SK-N-MC (cell line): Measurements from ENCODE around the gene CTSD.
"Not testable (repeated sequence)": the region's sequence is repeated elsewhere in the genome, so short reads cannot be mapped to it uniquely, and the experiment has no call there.

Experiments used
- DNase-seq: peaks from one replicate; pipeline ENCODE4 v3.0.0-alpha.2; 2011; ENCODE audit warnings: low read depth, low spot score
- H3K27ac ChIP-seq: fragments of 200-600 bp; sonication (generic); 2 replicates; pipeline ENCODE4 v1.5.1; 2016; ENCODE audit warnings: mixed run types
- H3K36me3 ChIP-seq: fragments of 200-600 bp; sonication (generic); 2 replicates; pipeline ENCODE4 v1.6.1; 2017; ENCODE audit warnings: antibody characterized with exemption, low read length, mixed read lengths; ENCODE audit not compliant: insufficient read depth
- H3K4me3 ChIP-seq: fragments of 200-600 bp; sonication (generic); 2 replicates; pipeline ENCODE4 v1.5.1; 2016
- H3K9ac ChIP-seq: fragments of 200-600 bp; sonication (generic); 2 replicates; pipeline ENCODE4 v1.8.0; 2017; ENCODE audit warnings: mixed run types, mixed read lengths; ENCODE audit not compliant: insufficient read length
- H3K9me3 ChIP-seq: fragments of 200-600 bp; sonication (generic); 2 replicates; pipeline ENCODE4 v1.6.1; 2017; ENCODE audit warnings: low read depth, mild to moderate bottlenecking, antibody characterized with exemption, low read length, moderate library complexity, mixed read lengths
- EZH2 ChIP-seq: fragments of 200-600 bp; sonication (generic); IDR thresholded peaks from one replicate; pipeline ENCODE4 v1.6.1; 2017; ENCODE audit warnings: antibody characterized with exemption
- FOXP2 ChIP-seq: optimal IDR thresholded peaks from 2 replicates; pipeline ENCODE3; 2011; ENCODE audit warnings: mild to moderate bottlenecking, moderate library complexity; ENCODE audit not compliant: insufficient read depth; ENCODE audit errors: extremely low read length, control extremely low read depth
- POLR2AphosphoS5 ChIP-seq: IDR thresholded peaks from 2 replicates; pipeline ENCODE4 v1.6.1; 2012; ENCODE audit warnings: mild to moderate bottlenecking, low read depth, low read length, borderline replicate concordance

CTSD gene

GRCh38 chr11:1772270-1773130 lies 8.8 kb upstream of the CTSD start:
- Histone ChIP-seq H3K4me3 (no peak overlapping the region), H3K36me3 (no peaks in the 10 kb centered on the region), H3K27ac (no peak overlapping the region), H3K9me3 (no peaks in the 10 kb centered on the region), H3K9ac (no peak overlapping the region)
- no peak for DNase-seq
- TF ChIP-seq FOXP2 (no peak), POLR2AphosphoS5 (no peak)

DNA sequence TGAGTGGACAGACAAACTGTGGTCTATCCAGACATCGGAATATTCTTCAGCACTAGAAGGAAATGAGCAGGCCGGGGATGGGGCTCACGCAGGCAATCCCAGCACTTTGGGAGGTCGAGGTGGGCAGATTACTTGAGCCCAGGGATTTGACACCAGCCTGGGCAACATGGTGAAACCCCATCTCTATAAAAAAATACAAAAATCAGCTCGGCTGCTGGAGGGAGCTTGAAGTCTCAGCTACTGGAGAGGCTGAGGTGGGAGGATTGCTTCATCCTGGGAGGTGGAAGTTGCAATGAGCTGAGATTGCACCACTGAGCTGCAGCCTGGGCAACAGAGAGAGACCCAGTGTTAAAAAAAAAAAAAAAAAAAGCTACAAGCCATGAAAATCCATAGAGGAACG lies 8.0 kb upstream of the CTSD start:
- Histone ChIP-seq H3K9ac (no peak overlapping the region), H3K9me3 (no peaks in the 10 kb centered on the region), H3K36me3 (no peaks in the 10 kb centered on the region), H3K27ac (no peak overlapping the region), H3K4me3 (no peak overlapping the region)
- no peak for DNase-seq
- TF ChIP-seq EZH2 (no peak), FOXP2 (no peak), POLR2AphosphoS5 (no peak)

DNA sequence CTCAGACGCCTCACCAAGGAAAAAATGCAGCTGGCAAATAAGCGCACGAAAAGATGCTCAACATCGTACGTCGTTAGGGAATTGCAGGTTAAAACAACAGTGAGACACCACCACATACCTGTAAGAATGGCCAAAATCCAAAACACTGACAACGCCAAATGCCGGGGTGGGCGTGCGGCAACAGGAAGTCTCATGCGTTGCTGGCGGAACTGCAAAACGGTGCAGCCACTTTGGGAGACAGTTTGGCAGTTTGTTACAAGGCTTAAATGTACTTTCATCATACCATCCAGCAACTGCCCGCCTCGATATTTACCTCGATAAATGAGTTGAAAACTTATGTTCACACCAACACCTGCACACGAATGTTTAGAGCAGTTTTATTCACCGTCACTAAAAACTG lies 7.5 kb upstream of the CTSD start:
- Histone ChIP-seq H3K27ac (no peak overlapping the region), H3K4me3 (no peak overlapping the region), H3K9me3 (no peaks in the 10 kb centered on the region), H3K36me3 (no peaks in the 10 kb centered on the region), H3K9ac (no peak overlapping the region)
- no peak for DNase-seq
- no peak for TF ChIP-seq POLR2AphosphoS5
- TF ChIP-seq EZH2, result no peak

GRCh38 chr11:1770528-1770927 lies 6.8 kb upstream of the CTSD start:
- H3K9me3 ChIP-seq, result no peaks in the 10 kb centered on the region
- DNase-seq, result no peak
- H3K4me3 ChIP-seq, result no peak overlapping the region
- H3K36me3 ChIP-seq, result no peaks in the 10 kb centered on the region
- TF ChIP-seq FOXP2 (no peak), EZH2 (no peak), POLR2AphosphoS5 (no peak)
- H3K9ac ChIP-seq, result no peak overlapping the region
- no peak overlapping the region for H3K27ac ChIP-seq

- no peak for TF ChIP-seq EZH2
- no peak overlapping the region for H3K4me3 ChIP-seq
- H3K36me3 ChIP-seq, result no peaks in the 10 kb centered on the region
- H3K9me3 ChIP-seq, result no peaks in the 10 kb centered on the region
- no peak overlapping the region for H3K9ac ChIP-seq
- no peak for DNase-seq
- no peak overlapping the region for H3K27ac ChIP-seq
Observed at GRCh38 chr11:1770061-1770460, 6.3 kb upstream of the CTSD start.

GRCh38 chr11:1769304-1769936 lies 5.7 kb upstream of the CTSD start:
- not testable (repeated sequence) for H3K9ac ChIP-seq, H3K9me3 ChIP-seq, H3K4me3 ChIP-seq, H3K27ac ChIP-seq, DNase-seq, H3K36me3 ChIP-seq

DNA sequence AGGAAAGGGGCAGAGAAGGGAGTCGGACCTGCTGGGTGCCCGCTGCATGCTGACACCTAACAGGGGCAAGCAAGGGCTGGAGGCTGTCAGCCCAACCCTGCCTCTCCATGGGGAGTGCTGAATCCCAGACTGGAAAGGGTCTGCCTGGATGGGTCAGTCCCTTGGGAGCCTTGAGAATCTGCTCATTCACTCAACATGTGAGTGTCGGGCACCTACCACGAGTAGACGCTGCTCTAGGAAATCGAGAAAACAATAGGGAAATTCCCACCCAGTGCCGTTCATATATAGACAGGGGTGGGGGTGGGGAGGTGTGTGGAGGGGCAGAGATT lies 4.4 kb upstream of the CTSD start:
- H3K27ac ChIP-seq, result no peak overlapping the region
- H3K36me3 ChIP-seq, result no peaks in the 10 kb centered on the region
- TF ChIP-seq EZH2, result no peak
- TF ChIP-seq FOXP2, result no peak
- no peak for TF ChIP-seq POLR2AphosphoS5
- no peak overlapping the region for H3K4me3 ChIP-seq
- DNase-seq, result no peak
- H3K9ac ChIP-seq, result no peak overlapping the region
- no peaks in the 10 kb centered on the region for H3K9me3 ChIP-seq

DNA sequence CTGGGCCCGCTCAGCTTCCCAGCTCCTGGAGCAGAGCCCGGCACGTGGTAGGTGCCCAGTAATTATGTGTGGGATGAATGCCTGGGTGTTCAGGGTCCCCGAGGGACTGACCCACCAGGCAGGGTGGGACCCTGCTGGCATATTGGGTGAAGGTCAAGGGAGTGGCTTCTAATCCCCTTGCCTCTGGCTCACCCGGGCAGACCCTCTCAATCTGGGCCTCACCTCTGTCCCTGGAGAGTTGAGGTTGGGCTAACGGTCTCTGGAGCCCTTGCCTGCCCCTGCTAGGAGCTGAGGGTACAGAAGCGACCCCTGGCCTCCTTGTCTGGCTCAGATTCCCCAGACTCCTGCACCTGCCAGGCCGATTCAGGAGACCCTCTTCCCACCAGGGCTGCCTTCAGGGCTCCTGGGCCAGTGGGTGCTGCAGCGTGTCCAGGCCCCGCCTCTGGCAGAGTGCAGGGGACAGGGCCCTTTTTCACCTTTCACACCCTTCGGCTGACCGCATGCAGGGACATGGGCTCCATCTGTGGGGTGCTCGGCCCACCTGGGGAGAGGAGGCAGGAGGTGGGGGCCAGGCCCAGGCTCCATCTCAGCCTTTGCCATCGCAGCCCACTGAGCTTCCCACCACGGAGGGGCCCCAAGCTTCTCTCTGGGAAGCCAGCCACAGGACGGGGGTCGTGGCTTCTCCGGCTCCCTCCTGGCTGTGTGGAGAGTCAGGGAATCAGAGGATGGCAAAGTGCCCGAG lies 3.8 kb upstream of the CTSD start:
- H3K4me3 ChIP-seq, result no peak overlapping the region
- no peak for TF ChIP-seq POLR2AphosphoS5
- H3K27ac ChIP-seq, result no peak overlapping the region
- no peak for DNase-seq
- no peaks in the 10 kb centered on the region for H3K36me3 ChIP-seq
- H3K9me3 ChIP-seq, result no peaks in the 10 kb centered on the region
- H3K9ac ChIP-seq, result no peak overlapping the region

DNA sequence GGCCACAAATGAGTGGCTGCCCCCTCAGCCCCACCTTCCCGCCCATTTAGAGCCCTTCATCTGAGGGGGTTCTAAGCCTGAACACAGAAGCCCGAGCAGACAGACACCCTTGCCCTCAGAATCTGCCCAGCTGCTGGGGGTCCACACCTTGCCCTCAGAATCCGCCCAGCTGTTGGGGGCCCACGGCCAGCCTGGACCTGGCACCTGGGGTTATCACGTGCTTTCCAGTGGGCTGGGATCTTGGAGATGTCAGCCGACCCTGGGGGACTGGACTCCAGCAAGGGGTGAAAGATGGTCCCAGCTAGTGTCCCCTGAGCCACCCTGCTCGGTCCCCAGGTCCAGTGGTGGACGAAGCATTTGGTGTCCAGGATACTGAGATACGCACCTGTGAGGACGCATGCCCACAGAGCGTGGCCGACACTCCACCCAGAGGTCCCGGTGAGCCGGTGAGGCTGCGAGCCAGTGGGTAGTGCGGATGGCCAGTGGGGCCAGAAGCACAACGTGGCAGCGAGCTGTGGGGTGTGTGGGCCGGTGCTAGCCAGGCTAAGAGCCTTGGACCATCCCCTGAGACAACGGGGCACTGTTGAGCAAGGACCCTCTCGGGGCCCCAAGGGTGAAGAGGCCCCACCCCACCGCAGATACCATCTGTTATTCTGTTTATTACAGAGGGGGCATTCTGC lies 3.1 kb upstream of the CTSD start:
- no peaks in the 10 kb centered on the region for H3K9me3 ChIP-seq
- no peak overlapping the region for H3K9ac ChIP-seq
- no peak for DNase-seq
- no peak overlapping the region for H3K27ac ChIP-seq
- H3K4me3 ChIP-seq, result no peak overlapping the region
- TF ChIP-seq POLR2AphosphoS5 (no peak), FOXP2 (no peak), EZH2 (no peak)
- no peaks in the 10 kb centered on the region for H3K36me3 ChIP-seq
